Thyroid gland (tissue), 4 donors: ENCODE results near the gene RAB3IP.

Source experiments
- CTCF ChIP-seq, 6 experiments: fragments of 200-600 bp in 3 of 6; fragments of 450-650 bp in 3 of 6; sonication (generic) in 3 of 6; IDR thresholded peaks; one replicate each; pipeline ENCODE4 v1.5.1; 2016 to 2019; ENCODE audit warnings: antibody characterized with exemption in 6 of 6, mild to moderate bottlenecking in 2 of 6, inconsistent platforms in 1 of 6, moderate library complexity in 1 of 6
- POLR2A ChIP-seq, 2 donors: fragments of 450-650 bp; IDR thresholded peaks; one replicate each; pipeline ENCODE4 v1.6.1; 2017; ENCODE audit warnings: antibody characterized with exemption in 2 of 2, mild to moderate bottlenecking in 2 of 2, moderate library complexity in 1 of 2

- no peak for TF ChIP-seq POLR2A (IDR thresholded peaks at IDR 0.05)
- no peak for TF ChIP-seq CTCF (IDR thresholded peaks at IDR 0.05)
Measured at GRCh38 chr12:69708649-69709048, 30.0 kb upstream of the RAB3IP start.
